ENCODE data around the gene IRAK1. TPM values are rescaled to one million over a fixed set of nuclear protein-coding genes. Genes with fewer than 3 reads are reported as not detected.

IRAK1 gene
- total RNA-seq, 1 donor from 2014 or later = 106 TPM

DNA sequence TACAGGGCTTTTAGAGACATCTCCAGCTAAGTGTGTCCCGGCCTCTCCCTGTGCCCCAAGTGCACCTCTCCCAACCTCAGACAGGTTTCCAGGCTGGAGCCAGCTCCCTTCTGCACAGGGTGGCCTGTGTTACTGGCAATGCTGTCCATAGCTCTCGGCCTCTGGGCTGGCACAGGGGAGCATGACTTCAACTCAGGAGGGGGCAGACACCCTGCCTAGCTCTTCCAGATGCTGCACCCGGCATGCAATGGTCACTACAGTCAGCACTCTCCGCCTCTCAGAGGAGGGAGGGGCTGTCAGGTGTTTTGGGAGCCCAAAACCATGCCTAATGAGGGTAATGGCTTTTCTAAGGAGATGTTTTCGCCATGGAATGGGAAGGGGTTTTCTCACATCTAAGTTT is 2.4 kb upstream of the IRAK1 start:
- no peak for DNase-seq (ENCODE audit: extremely low read depth, low read depth, low spot score)

DNA sequence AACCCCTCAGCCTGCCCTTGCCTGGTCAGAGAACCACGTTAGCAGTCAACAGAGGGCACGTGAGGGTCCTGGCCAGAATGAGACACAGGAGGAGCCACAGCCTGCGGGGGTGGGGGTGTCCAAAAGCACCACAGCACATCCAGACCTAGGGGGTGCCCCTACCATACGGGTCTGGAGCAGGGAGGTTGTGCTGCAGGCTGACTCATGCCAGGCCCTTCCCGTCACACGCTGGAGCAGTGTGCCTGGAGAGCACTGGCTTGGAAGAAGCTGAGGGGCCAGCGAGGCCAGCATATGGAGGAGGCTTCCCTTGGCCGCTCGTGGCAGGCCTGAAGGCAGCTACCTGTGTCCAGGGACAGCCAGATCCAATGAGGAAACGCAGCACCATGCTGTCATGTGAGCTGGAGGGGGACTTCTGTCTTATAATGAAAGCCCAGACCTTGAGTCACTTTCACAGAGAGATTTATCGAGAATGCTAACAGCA is 1.5 kb upstream of the IRAK1 start:
- no peak for DNase-seq (ENCODE audit: extremely low read depth, low read depth, low spot score)

DNA sequence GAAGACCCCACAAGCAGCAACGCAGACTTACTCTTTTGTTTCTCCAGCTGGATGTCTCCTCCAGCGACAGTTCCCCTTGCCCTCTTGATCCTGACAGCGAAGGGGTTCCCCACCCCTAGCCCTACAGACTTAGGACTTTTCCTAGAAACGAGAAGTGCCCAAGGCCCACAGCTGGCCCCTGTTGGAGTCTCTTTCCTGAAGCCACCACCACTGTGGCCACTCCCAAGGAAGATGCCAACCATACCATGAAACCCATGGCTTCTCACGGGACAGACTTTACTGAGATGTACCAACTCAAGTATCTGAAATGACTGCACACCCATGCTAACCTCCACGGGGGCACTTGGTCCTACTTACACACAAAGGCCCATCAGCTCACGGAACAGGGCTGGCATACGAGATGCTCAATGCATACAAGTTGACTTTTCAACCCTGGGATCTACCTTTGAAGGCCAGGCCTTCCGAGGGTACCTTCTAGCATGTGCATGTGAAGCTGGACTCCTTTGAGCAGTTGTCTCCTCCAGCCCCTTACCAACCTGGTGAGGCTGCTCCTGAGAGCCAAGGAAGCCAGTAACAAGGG is 924 bp upstream of the IRAK1 start:
- DNase-seq (ENCODE audit: extremely low read depth, low read depth, low spot score) = no peak

GRCh38 chrX:154019061-154019621 is 561 bp downstream of the IRAK1 start:
- no peak for DNase-seq (ENCODE audit: extremely low read depth, low read depth, low spot score)

DNA sequence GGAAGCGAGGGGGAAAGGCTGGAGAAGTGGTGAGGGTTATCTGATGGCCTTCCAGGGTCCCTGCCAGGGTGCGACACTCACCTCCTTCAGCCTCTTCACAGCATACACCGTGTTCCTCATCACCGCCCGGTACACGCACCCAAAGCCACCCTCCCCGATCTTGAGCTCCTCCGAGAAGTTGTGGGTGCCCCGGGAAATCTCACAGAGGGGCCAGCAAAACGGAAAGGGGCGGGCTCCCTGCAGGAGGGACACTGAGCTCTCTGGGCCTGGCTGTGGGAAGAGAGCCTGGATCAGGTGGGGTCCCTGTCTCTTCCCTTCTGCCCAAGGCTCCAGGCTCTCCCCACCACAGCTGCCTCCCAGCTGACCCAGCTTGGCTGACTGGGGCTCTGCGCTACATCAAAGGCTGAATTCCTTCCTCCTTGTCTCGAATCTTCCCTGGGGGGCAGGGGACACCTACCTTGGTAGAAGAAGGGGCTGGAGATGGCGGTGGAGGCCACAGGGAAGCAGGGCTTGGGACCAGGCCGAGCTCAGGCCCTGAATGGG is 1.1 kb downstream of the IRAK1 start:
- no peak for DNase-seq (ENCODE audit: extremely low read depth, low read depth, low spot score)

DNA sequence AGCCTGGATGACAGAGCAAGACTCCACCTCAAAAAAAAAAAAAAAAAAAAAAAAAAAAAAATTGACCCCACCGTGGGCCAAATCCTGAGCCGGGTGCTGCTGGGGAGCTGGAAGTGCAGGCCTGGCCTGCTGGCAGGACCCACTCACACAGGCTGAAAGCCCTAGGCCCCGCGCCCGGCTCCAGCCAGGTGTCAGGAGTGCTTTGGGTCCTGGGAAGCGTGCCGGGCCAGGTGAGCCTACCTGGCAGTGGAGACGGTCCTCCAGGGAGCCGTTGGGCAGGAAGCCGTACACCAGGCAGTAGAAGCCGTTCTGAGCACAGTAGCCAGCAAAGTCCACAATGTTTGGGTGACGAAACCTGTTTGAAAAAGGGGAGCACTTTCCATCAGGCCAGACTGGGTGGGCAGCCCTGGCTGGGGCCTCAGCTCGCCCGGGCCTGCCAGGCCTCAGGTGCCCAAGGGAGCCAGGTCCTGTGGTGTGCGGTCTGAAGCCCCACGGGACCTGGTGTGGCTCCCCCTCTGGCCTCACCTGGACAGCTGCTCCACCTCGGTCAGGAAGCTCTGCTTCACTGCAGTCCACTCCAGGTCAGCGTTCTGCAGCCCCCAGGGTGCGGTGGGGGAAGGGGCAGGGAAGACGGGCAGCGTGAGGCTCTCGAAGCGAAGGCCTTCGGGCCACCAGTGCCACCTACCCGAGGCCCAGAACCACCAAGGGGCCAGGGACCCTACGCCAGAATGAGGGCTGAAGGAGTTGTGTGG is 1.8 kb downstream of the IRAK1 start:
- no peak for DNase-seq (ENCODE audit: extremely low read depth, low read depth, low spot score)

DNA sequence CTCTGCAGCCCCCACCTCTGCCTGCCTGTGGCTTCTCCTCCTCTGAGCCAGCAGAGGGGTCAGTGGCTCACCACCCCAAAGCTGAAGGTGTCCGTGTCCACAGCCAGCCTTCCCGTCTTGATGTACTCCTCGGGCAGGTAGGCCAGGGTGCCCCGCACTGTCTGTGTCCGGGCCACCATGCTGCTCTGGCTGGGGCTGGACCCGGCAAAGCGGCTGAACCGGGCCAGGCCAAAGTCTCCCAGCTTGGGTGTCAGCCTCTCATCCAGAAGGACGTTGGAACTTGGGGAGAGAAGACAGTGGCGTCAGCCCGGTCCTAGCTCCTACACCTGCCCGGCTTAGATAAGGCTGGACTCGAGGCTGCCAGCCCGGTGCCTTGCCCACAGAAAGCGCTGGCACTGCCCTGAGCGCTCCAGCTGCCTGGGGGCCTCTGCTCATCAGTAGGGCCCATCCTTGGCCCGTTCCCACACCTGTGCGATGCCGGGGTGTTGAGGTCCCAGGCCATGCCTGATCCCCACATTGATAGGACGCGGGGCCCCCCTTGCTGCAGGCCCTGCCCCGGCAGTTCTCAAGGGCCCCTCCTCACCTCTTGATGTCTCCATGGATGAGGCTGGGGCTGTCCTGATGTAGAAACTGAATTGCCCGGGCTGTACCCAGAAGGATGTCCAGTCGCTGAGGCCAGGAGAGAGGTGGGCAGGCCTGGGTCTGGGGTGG is 3.2 kb downstream of the IRAK1 start:
- DNase-seq (ENCODE audit: extremely low read depth, low read depth, low spot score) = no peak

GRCh38 chrX:154015581-154016264 is 4.0 kb downstream of the IRAK1 start:
- DNase-seq (ENCODE audit: extremely low read depth, low read depth, low spot score) = no peak

- no peak for DNase-seq (ENCODE audit: extremely low read depth, low read depth, low spot score)
Measured at GRCh38 chrX:154014429-154015380, 5.0 kb downstream of the IRAK1 start.

GRCh38 chrX:154013614-154014360 is 5.9 kb downstream of the IRAK1 start:
- no peak for DNase-seq (ENCODE audit: extremely low read depth, low read depth, low spot score)

- no peak for DNase-seq (ENCODE audit: extremely low read depth, low read depth, low spot score)
Measured at GRCh38 chrX:154013001-154013421, 6.7 kb downstream of the IRAK1 start.

DNA sequence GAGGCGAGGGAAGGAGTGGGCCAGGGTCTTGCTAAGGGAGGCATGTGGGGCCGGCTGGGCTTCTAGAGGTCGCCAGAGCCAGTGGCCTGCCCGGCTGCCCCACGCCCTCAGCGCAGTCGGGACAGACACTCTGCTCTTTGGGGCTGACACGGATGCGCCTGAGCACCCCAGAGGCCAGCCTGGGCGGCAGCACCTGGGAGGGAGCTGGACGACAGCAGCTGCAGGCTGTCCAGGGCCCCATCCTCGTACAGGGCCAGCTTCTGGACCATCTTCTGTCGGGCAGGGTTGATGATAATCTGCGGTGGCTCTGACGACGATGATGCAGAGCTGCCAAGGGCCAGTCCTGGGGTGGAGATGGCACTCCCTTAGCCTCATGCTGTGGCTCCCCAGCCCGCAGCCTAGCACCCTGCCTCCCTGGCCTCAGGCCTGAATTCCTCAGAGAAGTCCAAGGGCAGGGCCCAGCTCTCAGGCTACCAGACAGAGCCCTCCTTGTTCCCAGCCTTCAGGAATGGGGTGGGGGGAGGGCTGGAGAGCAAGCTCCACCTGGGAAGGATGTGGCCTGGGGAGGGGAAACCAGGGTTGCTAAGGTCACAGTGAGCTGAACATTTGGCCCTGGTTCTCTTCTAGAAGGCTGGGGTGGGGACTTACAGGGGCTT is 7.2 kb downstream of the IRAK1 start:
- DNase-seq (ENCODE audit: extremely low read depth, low read depth, low spot score) = no peak

DNA sequence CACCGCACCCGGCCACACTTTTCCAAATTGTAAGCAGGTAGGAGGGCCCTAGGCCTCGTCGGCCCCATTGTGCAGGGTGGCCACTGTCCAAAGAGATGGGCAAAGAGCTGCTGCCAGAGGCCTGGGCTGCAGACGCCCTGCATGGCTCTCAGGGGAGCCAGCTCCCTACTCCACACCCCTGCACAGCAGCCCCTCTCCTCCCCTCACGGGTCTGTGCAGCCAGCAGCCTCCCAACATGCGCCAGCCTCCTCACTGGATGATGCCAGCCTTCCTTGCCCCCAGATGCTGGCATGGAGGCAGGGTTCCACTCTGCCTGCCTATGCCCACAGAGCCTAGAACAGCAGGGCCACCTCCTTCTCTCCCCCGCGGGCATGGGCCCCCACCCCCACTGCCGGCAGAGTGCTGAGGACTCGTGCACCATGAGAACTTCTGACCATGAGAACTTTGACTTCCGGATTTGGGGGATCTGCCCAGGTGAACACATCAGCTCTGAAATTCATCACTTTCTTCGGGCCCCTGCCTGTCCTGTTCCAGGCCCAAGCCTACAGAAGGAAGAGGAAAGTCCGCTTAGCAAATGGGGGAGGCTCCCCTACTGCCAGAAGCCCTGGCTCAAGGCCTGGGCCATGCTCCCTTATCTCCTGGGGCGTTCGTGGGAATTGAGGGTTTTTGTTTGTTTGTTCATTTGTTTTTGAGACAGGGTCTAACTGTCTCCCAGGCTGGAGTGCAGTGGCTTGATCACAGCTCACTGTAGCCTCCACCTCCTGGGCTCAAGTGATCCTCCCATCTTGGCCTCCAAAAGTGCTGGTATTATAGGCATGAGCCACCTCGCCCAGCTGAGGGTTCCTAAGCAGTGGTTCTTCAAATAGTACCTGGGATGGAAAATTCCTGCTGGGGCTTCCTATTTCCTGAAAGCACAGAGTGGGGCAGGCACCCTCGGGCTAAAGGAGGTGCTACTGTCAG is 8.0 kb downstream of the IRAK1 start:
- no peak for DNase-seq (ENCODE audit: extremely low read depth, low read depth, low spot score)

- no peak for DNase-seq (ENCODE audit: extremely low read depth, low read depth, low spot score)
Measured at GRCh38 chrX:154010330-154011087, 9.2 kb downstream of the IRAK1 start.

DNA sequence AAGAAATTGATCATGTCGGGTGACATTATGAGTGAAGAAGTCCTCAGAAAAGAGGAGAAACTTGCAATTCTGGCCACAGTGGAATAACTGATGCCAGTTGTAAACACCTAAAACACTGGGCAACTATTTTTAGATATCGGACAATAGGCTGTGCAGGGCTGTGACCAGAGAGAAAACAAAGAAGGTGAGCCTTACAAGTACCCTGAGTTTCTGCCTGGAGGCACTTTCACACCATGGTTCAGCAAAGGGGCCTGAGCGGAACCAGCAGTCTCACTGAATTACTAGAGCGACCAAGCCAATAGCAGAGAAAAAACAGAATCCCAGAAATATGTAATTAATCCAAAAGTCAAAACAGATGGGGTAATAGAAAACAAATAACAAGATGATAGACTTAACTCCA is 11.2 kb downstream of the IRAK1 start:
- DNase-seq (ENCODE audit: extremely low read depth, low read depth, low spot score) = no peak

- no peak for DNase-seq (ENCODE audit: extremely low read depth, low read depth, low spot score)
Measured at GRCh38 chrX:154006947-154007346, 12.8 kb downstream of the IRAK1 start.
